ENCODE results near the gene INTS1. TPM values are rescaled to one million over a fixed set of nuclear protein-coding genes. Genes with fewer than 3 reads are reported as not detected.

INTS1 gene
- total and polyA plus RNA-seq, 2 of the 4 experiments (the other 2 are of a cell fraction), result 9.3 to 40.1 TPM

DNA sequence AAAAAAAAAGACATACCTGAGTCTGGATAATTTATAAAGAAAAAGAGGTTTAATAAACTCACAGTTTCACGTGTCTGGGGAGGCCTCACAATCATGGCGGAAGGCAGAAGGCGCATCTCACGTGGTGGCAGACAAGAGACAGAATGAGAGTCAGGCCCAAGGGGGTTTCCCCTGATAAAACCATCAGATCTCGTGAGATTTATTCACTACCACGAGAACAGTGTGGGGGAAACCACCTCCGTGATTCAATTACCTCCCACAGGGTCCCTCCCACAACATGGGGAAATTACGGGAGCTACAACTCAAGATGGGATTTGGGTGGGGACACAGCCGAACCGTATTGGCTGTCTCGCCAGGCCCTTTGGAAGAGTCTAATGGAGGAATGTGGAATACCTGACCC is 17.3 kb upstream of the INTS1 start:
- no peak overlapping the region for H3K56ac ChIP-seq (ENCODE audit: extremely low read depth, insufficient read depth, low read length)
- no peak overlapping the region for H4K5ac ChIP-seq (ENCODE audit: low read depth, low read length)
- no peak overlapping the region for H3K27ac ChIP-seq (ENCODE audit: insufficient read depth, low read length)
- no peak overlapping the region for H3K14ac ChIP-seq (replicated peaks; ENCODE audit: low read depth, low read length)
- no peak for ATAC-seq (ENCODE audit: low read depth)
- dilution Hi-C loops (cut with HindIII; ENCODE audit: low sequenced_read_pairs, unreplicated experiment) (no loop called here), intact Hi-C loops (cut with micrococcal nuclease) (no loop called here), in situ Hi-C loops (cut with MboI; ENCODE audit: low sequenced_read_pairs) (no loop called here)
- H3K4me3 ChIP-seq (ENCODE audit: insufficient read depth, low read depth, low read length), result no peak overlapping the region
- H3K9me3 ChIP-seq (ENCODE audit: control insufficient read depth, insufficient read depth, low read length), result peaks cover 10% of the 10 kb centered on the region
- H2BK120ac ChIP-seq (ENCODE audit: low read depth, low read length), result peak overlapping the region; percentile 23; the same call in 1 of the 2 replicates
- no CpG with 5 or more reads among the region's 11 CpGs for WGBS, 2 experiments (ENCODE audit: extremely low coverage in 2 of 2, insufficient read length in 1 of 2)
- no peak overlapping the region for H3K4me2 ChIP-seq (ENCODE audit: low read depth, low read length)
- H2BK15ac ChIP-seq (ENCODE audit: low read depth, low read length), result peak overlapping the region; percentile 21; the same call in 1 of the 3 replicates
- H2AK5ac ChIP-seq (ENCODE audit: low read depth, low read length), result 0 out of 2 replicates have a peak overlapping the region, but pooled peaks have one; percentile 73
- H3K9ac ChIP-seq (ENCODE audit: low read depth, low read length), result no peak overlapping the region
- no peak overlapping the region for H4K8ac ChIP-seq (ENCODE audit: low read depth in 2 of 2, low read length in 2 of 2)
- H3K9me1 ChIP-seq (ENCODE audit: insufficient read depth, low read length), result no peaks in the 10 kb centered on the region
- H2BK20ac ChIP-seq (ENCODE audit: low read depth, low read length), result no peak overlapping the region
- POLR2A ChIA-PET (ENCODE audit: unreplicated experiment), result no interaction called here
- H2AK9ac ChIP-seq (replicated peaks; ENCODE audit: low read depth, low read length, poor library complexity), result no peak overlapping the region
- H4K20me1 ChIP-seq (ENCODE audit: insufficient read depth, low read length), result no peaks in the 10 kb centered on the region
- H3K79me1 ChIP-seq (ENCODE audit: low read depth in 1 of 2, low read length in 2 of 2), result no peaks in the 10 kb centered on the region
- TF ChIP-seq MAZ (IDR thresholded peaks at IDR 0.05; ENCODE audit: borderline replicate concordance, low read depth, low read length) (no peak), FOS (IDR thresholded peaks at IDR 0.05; ENCODE audit: low read depth, low read length) (no peak), BHLHE40 (IDR thresholded peaks at IDR 0.05; ENCODE audit: low read depth, low read length) (no peak)
- no peak overlapping the region for H2BK5ac ChIP-seq (ENCODE audit: low read depth, low read length, poor library complexity, severe bottlenecking)
- DNase-seq, result no peak
- peaks cover 8% of the 10 kb centered on the region for H3K4me1 ChIP-seq (ENCODE audit: control insufficient read depth, insufficient read depth, low read length)
- no peak overlapping the region for H3K18ac ChIP-seq (ENCODE audit: low read depth, low read length)
- CTCF ChIA-PET, result no interaction called here
- BruUV-seq (replicated peaks), result no TSS peak
- no peaks in the 10 kb centered on the region; the same call in 1 of the 2 replicates for H3K27me3 ChIP-seq (ENCODE audit: control insufficient read depth, insufficient read depth, low read length)
- H3K36me3 ChIP-seq (ENCODE audit: control insufficient read depth, insufficient read depth, low read length), result no peaks in the 10 kb centered on the region
- H3K23ac ChIP-seq (ENCODE audit: low read depth, low read length), result no peak overlapping the region
- peak overlapping the region; percentile 35; the same call in 1 of the 2 replicates for H3K4ac ChIP-seq (ENCODE audit: low read depth, low read length)
- H4K91ac ChIP-seq (ENCODE audit: insufficient read depth, low read depth, low read length), result peak overlapping the region; percentile 25; the same call in 1 of the 2 replicates
- no peak overlapping the region for H2AFZ ChIP-seq (replicated peaks; ENCODE audit: low read length, poor library complexity)

All from IMR-90 (cell line).